ENCODE results near the gene CACNA1S.

The CACNA1S gene

DNA sequence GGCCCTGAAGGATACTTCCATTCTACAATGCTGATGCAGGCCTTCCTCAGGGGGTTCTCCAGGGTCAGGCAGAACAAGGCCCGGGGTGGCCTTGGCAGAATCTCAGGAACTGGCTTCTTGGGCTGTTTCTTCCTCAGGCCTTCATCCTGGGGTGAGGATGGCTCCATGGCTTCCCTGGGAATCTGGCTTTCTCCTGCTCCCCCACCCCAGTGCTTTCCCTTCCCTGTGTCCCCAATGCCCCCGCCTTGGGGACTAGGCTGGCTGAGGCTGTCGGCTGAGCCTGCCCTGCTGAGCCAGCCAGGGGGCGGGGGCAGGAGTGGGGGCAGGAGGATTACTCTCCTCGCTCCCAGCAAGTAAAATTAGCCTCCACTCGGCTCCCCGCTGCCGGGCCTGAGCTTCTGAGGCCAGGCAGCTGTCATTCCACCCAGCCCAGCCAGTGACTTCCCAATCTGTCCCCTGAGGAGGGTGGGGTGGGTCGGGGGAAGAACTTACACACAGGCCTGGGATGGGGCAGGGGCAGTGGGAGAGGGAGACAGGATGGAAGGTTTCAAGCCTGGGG is at the start of gene CACNA1S:
CACNA1S (minus strand) TSS at position 254 of the 559 bp plus-strand sequence; CDS start at position 167, 87 bp downstream.
- DNase-seq (ENCODE audit: low spot score), result no peak

DNA sequence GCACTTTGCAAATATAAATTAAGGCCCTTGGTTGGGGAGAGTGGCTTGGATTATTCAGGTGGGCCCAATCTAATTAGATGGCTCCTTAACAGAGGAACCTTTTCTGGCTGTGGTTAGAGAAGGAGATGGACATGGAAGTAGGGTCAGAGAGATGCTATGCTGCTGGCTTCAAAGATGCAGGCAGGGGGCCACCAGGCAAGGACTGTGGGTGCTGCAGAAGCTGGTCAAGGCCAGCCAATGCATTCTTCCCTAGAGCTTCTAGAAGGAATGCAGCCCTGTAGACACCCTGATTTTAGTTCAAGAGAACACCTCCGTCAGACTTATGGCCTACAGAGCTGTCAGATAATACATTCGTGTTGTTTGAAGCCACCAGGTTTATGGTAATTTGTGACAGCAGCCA is 45.7 kb upstream of the CACNA1S start:
- DNase-seq (ENCODE audit: low spot score), result no peak

DNA sequence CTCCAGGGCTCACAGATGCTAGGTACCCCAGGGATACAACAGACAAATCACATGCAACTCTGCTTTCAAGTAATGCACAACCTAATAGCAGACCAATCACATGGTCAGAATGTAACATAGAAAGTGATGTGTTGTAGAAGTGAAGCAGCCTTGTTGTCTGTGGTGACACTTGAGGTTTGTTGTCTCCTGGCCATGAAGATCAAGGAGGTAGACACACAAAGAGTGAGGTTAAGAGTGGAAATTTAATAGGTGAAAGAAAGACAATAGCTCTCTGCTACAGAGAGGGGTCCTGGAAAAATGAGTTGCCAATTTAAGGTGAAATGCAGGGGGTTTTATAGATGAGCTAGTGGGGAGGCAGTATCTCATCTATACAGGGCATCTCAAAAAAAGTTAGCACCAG is 44.6 kb upstream of the CACNA1S start:
- no peak for DNase-seq (ENCODE audit: low spot score)

DNA sequence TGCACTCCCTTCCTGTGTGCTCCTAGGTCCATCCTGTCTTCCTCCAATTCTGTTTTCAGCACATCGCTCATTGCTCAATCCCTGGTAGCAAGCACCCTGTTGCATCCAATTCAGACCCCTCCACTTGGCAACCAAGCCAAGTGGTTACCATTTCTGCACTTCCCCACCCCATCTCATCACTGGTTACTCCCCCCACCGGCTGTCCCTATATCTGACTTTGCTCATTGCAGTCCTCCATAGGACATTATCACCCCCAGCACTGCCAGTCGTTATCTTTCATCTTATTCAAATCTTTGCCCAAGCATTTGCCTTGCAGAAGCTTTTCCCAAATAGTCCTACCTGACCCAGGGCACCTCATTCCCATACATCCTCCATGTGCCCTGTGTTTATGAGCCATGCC is 44.1 kb upstream of the CACNA1S start:
- no peak for DNase-seq (ENCODE audit: low spot score)

DNA sequence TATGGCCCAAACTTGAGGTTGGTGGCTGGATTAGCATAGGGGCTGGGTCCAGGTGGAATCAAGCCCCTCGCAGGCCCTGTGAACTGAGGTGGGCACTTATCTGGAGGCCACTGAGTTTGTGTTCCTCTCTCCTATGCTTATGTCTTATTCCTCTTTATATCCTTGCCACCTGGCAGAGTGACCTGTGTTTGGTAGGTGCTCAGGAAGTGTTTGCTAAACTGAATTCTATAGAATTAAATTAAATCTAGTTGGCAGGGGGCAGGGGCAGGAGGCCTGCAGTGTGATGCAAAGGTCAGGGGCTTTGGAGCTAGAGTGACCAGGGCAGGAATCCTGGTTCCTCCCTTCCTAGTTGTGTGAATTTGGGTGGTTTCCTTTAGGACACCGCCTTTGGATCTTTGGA is 43.1 kb upstream of the CACNA1S start:
- no peak for DNase-seq (ENCODE audit: low spot score)

DNA sequence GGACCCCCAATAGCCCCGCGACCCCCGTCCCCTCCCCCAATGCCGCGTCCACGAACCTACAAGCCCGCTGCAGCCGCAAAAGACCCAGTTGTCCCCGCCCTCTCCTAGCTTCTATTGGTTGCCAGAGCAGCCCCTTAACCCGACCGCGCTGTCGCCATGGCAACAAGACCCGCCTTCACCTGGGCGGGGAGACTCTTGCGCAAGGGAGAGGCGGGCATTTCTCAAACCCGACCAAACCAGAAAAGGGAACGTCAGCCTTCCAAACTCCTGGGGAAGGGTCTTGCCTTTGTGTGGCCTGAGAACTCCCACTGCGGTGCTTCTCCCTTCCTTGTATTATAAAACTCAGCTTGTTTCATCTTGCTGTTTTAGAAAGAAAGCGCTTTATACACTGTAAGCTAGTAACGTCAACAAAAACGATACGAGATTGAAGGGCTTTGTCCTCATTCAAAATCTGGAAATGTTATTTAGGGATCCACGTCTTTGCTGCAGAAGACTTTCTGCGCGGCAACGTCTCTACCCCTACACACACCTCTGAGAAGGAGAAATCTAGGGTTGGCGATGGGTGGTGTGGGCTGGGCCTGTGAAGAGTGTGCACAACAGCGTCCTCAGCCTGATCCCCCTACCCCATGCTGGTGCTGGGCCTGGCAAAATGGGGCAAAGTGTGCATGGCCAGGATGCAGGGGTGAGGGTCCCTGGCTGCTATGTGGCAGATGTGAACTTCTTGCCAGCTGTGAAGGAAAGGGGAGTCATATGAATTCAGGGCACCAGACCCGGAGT is 42.4 kb upstream of the CACNA1S start, which contains the start of gene TMEM9:
TMEM9 (minus strand) TSS at position 86 of the 777 bp plus-strand sequence. CDS start 551 bp downstream, outside the sequence.
- DNase-seq (ENCODE audit: low spot score), result peak; percentile 98

DNA sequence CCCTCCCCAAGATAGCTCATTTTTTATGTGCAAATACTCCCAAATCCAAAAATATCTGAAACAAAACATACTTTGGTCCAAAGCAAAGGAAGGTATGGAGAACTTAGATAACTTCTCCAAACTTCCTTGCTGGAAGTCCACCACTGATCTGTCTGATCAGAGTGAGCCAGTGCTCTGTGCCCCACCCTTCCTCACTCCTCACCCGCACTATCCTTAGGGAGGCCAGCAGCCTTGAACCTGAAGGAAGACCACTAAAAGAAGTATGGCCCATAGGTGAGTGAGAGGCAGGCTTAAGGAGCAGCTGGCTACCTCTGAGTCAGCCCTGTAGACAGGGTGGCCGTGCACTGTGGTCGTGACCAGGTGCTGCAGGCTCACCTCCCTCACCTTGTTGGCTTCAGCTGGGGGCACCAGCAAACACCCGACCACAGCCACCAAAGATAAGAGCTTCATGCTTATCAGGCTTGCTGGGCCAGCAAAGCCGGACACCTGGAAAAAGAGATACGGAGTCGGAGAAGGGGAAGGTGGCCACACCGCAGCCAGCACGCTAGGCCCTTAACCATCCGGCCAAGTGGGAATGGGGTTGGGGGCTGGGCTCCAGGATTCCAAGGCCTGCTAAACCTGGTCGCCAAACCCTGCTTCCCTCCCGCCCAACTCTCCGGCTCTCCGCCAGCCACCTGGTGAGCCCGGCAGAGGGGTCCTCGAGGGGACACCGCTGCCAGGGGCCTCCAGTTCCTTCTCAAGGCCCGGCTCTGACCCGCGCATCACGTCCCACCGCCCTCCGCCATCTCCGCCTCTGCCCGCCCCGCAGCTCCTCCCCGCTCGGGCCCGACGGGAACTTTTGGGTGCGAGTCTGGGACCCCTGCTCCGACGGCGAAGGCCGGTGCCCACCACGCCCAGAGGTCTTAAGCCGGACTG is 41.5 kb upstream of the CACNA1S start:
- DNase-seq (ENCODE audit: low spot score), result no peak

DNA sequence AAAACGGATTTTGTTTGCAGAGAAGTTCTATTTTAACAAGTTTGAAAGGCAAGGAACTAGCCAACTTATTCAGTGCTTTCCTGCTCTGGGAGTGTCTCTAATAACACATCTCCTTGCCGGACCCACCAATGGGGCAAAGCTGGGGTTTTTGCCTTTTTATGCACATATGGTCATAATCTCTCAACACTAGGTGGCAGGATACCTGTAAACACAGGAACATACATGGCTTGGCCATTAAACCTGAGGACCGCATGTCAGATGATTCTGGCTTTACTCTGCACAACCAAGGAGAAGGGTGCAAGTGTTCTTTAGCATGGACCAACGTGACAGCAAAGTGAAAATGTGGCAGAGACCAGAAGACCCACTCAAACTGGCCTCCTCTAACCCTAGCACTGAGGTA is 37.2 kb upstream of the CACNA1S start:
- no peak for DNase-seq (ENCODE audit: low spot score)

DNA sequence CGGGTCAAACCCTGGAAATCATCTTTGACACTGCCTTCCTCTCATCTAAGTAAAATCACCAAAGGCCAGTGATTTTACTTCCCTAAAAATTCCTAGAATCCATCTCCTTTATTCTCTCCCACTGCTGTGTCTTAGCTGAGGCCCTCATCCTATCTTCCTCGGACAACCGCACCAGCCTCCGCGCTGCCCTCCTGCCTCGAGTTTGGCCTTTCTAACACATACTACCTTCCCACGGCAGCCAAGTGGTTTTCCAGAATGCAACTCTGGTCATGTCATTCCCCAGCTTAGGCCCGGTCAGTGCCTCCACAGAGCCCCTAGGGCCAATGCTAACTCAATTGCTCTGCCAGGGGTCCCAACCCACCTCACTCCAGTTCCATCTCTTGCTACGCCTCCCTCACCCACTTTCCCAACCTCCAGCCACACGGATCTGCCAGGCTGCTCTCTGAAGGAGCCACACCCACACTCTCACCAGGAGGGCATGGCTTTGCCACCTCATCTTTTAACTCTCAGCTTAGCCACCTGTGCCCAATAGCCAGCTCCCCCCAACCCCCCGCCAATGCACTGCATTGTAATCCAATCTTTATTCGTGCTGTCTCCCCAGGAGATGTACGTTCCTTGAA is 35.3 kb upstream of the CACNA1S start:
- no peak for DNase-seq (ENCODE audit: low spot score)

DNA sequence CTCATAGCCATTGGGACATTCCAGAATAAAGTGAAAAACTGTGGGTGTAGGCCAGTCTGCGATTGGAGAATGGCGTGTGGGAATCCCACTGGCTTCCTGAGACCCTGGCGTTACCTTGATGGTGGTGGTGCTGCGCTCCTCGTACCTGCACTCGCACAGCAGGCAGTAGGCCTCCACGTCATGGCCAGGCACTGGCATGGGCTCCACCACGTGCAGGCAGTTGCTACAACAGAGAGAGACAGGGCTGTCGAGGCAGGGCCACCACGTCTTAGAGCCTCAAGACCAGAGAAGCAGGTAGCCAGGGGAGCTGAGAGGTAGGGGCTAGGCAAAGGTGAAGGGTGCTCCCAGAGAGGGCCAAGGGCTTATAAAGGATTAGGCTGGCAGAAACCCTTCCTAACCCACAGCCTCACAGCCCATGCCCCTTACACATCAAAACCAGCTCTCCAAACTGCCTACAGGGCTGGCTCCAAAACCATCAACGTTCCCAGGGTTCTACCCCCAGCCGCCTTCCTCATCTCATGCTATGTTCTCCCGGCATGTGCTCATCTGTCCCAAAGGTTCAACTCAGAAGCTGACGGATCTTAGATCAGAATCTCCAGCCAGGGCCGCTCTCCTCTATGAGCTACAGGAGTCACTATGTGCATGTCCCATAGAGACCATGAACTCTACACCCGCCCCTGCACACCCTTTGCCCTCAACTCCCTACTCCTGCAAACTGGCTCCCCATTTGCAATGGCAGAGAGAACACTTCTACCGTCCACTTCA is 34.6 kb upstream of the CACNA1S start:
- no peak for DNase-seq (ENCODE audit: low spot score)

DNA sequence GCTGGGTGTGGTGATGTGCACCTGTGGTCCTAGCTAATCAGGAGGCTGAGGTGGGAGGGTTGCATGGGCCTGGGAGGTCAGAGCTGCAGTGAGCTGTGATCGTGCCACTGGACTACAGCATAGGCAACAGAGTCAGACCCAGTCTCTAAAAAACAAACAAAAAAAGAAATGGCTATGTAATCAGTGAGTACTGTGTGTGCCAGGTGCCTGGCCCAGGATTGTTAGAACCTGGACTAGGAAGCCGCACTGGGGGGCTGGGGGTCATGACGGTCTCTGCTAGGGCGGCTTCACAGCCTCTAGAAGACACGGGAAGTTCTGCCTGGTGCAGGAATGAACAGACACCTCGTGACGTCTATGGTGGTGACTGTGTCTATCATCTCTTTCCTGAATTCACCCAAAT is 33.6 kb upstream of the CACNA1S start:
- DNase-seq (ENCODE audit: low spot score), result no peak

DNA sequence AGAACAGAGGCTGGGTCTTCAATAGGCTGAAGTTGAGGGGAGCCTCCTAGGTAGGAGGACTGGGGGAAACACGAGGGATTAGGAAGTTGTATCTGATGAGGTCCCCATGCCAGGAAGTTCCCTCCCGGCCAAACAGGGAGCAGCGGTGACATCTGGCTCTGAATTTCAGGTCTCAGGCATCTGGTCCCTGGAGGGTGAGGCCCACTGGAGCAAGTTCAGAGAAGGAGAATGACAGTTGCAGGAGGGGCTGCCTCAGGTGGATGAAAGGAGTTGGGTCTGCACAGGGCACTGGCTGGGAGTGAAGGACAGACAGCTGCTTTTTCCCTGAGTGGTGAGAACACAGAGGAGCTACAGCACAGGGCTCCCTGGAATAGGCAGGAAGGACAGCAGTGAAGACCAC is 32.9 kb upstream of the CACNA1S start:
- no peak for DNase-seq (ENCODE audit: low spot score)

DNA sequence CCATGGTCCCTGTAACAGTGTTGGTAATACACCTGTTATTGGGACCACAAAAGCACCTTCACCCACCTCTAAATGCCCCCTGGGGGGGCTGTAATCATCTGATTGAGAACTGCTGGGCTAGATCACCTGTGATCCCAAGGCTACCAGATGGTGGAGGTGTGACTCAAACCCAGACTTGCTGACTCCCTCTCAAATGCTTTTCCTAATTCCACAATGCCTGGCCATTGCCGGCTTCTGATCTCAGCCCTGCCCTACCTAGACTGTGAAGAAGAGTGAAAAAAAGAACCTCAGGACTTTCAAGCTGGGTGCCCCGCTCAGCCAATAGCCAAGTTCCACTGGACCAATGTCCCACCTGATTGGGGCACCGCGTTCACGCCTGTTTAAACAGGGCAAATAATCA is 32.5 kb upstream of the CACNA1S start:
- no peak for DNase-seq (ENCODE audit: low spot score)

DNA sequence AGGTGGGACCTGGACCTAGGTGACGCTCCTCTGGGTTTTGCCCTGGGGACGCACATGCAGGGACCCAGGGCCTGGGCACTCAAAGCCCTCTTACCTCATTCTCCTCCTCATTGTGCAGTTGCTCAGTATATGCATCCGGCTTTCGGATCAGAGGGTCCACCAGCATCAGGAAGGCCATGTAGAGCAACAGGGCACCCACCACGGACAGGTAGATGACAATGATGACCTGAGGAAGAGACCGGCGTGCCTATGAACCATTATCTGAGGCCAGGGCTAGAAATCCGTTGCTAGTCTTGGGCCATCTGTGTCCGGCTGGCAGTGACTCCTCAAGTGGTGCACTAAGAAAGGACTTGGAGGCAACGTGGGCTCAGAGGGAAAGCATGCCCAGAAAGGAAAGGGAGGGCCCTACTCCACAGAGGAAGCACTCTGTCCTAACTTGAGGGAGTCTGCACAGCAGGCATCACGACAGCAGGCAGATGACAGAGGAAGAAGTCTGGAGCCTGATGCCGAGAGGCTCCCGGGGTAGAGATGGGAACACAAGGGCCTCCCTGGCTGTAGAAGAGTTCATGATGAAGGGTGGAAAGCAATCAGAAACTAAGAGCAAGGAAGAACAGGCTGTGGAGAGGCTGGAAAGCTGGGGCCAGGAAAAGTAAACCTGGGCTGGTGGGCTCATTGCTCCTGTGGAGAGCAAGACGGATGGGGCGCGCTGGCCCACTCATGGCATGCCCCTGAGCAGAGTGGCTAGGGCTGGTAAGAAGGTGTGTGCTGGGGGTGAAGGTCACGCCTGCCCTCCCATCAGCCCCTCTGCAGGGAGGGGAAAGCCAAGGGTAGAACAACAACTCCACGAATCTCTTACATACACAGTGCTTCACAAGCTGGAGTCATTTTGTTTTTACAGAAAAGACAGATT is 31.8 kb upstream of the CACNA1S start:
- DNase-seq (ENCODE audit: low spot score), result no peak

DNA sequence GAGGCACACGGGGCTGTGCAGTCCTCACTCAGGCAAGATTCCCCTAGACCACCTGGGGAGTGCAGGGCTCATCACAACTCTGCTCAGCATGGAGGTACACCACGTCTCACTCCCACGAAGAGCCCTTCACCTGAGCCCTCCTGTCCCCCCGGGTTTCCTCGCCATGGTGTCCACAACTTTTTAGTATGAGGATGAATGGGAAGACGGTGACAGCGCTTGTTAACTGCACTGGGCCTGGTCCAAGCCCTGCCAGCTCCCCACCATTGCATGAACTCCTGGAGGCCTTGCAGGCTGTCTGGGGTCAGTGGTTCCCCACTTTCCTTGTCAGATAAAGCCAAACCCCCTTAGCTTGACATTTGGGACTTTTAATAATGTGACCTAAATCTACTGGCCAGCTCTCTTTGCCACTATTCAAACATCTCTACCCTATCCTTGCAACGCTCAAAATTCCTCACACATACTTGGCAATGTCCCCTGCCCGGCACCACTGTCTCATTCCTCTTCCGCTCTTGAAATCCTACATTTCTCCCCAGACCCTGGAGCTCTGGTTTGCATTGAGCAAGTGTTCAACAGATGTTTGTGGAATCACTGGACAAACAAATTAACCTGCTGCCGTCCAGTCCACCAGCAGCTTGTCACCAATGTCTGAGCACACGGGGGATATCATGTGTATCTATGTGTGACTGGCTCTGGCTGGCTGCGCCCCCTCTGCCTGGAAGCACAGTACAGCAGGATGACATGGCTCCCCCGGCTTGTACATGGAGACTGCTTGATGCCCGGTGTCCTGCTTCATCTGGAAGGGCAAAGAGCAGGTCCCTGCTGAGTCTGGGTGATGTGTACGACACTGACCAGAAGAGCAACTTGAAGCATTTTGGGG is 30.9 kb upstream of the CACNA1S start:
- no peak for DNase-seq (ENCODE audit: low spot score)

DNA sequence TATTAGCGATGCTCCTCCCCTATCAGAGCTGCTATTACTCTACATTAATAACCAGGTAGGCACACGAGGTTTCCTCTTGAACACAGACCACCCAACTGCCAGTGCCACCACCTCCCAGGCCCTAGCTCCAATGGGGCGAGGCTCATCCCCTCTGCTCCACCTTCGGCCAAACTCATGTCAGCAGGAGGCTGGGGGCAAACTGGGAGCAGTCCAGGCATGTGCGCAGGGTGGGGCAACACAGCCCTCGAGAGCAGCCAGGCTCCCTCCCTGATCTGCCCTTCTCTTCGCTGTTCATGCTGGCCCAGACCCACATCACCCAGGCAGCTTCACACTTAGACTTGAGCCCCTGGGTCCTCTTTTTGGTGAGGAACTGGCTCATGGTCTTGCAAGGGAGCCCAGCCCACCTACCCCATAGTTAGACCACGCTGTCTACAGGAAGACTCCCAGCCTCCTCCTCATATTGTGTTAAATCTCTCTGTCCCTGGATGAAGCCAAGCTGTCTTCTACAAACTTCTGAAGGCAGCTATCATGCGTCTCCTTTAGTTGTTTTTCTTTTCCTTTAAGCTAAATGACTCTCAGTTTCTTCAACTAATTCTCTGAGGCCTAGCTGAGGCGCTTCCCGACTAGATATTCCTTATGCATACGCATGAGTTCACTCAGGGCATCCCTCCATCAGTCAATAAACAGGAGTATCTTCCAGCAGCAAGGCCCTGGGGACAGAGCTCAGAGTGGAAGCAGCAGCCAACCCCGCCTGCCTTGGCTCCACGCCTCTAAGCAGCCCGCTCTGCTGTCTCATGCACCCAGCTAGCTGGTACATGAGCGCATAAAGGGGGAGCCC is 30.0 kb upstream of the CACNA1S start:
- no peak for DNase-seq (ENCODE audit: low spot score)

DNA sequence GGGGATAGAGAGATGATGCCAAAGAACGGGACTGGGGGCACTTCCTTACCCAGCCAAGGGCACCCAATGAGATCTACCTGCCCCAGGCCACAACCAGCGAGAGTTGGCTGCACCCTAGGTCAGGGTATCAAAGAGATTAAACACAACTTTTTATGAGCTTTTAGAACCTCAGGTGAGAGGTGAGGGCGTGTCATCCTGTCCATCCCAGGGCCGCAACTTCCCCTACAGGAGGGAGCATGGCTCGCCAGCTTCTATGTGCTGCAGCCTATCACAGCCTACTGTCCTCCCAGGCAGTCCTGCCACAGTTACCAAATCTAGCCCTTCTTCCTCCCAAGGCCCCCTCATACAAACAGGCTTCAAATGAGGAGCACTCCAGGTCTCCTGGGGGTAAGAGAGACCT is 29.2 kb upstream of the CACNA1S start:
- no peak for DNase-seq (ENCODE audit: low spot score)

DNA sequence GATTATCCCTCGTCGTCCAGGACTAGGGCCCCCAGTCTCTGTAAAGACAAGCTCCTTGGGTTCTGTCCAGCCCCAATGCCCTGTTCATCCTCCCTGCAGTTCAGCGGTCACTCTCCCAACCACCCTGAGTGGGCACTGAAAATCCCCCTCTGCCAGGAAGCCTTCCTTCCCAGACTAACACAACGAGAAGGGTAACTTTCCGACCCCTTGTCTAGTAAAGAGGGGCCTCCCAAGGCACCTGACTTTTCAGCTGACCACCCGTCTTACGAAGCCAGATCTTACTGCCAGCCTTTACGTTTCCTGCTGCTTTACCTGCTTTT is 28.7 kb upstream of the CACNA1S start:
- DNase-seq (ENCODE audit: low spot score), result no peak

All from left forelimb (tissue), 1 donor.